Embryonic facial prominence (tissue), 1 donor: ENCODE data around the gene NUDT21.

ENCODE experiments used
- DNase-seq: peaks from one replicate; pipeline ENCODE4 v3.0.0-alpha.2; 2016; ENCODE audit errors: extremely low spot score

Gene NUDT21

DNA sequence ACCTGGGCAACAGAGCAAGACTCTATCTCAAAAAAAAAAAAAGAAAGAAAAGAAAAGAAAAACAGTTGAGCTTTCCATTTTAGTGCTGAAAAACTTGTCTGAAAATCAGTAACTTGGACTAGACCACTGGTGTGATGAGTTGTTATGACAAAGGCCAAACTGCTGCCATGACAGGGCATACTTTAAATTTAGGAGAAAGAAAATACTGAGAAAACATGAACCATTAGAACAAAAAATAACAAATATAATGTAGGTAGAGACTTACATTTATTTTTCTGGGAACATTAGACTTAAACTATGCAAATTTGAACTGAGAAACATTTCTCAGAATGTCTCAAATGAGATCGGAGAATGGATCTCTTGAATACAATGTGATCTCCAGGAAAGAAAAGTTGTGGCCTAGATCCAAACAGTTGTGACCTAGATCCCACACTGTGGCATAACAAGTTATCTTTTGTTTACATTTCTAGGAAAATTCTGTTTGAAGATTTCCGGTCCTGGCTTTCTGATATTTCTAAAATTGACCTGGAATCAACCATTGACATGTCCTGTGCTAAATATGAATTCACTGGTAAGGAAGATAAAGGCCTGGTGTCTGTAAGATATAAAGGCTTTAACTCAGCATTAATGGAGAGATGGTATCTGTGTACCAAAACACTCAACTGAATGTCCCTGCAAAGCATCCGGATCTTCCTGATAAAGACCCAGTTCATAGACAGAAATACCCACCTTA, 11.1 kb upstream of the NUDT21 start:
- DNase-seq: no peak

DNA sequence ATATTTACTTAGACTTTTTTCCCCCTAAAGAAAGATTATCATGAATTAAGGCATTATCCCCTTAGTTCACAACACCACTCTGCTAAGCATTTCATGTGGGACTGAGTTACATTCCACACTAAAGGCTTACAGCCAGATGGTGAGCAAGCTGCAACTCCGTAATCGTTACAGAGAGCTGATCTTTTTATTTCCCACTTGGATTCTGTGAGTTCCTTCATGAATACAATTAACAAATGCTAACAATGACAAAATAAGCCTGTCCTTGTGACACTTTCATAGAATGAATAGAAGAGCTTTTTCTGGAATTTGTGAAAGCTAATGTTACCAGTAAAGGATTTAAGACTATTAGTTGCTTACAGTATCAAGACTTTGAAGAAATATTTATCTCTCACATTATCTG, 9.0 kb upstream of the NUDT21 start:
- DNase-seq: no peak

DNA sequence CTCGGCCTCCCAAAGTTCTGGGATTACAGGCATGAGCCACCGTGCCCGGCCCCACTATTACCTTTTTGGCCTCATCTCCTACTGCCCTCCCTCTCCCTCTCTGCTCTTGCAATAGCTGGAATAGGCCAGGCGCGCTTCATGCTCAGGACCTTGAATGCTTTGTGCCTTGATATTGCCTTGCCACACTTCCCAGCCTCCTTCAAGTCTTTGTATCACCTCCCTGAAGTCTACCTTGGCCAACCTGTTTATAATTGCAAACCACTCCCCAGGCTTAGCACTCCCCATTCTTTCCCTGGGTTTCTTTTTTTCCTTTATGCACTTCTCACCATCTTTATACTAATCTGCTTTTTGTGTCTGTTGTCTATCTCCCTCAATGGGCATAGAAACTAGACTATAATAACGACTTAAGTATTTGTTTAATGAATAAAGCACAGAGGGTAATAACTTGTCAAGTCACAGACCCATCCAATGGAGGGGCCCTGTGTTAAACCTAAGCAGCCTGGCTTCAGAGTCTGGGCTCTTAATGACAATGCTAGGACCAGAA, 6.9 kb upstream of the NUDT21 start:
- no peak for DNase-seq

DNA sequence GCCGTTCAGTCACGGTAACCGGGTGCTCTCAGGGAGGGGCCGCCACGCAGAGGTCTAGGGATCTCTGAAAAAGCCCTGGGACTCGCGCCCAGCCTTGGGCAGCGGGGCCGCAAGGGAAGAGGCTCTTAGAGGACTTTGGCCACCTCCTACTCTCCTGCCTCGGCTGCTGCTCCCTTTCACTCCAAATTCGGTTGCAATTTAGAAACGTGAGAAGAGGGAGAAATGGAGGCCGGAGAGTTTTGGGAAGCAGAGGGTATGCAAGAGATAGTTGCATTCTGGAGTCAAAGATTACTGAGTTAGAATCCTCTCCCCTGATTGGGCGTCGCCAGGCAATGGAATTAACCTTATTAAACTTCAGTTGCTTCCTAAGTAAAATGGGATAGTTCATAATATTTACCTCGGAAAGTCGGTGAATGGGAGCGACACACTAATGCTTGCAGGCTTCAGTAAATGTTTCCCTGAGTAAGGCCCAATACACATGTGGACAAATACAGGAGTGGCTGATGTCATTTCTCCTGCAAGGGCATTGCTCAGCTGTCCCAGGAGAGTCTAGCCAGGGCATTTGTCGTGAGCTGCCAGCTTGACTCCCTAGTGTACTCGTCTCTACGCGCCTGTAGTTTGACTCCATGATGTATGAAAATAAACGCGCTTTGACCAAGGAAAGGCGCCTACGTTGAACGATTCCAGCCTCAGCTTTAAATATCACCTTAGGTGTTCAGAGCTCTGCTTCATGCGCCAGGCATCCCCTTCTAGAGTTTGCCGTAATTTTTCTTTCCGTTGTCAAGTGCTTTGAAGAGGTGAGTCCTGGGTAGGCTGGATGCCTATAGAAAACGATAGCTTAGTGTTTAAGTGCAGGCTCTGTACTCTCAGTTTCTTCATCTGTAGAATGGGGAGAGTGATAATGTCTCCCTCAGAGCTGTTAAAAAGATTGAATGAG, 889 bp upstream of the NUDT21 start:
- no peak for DNase-seq

DNA sequence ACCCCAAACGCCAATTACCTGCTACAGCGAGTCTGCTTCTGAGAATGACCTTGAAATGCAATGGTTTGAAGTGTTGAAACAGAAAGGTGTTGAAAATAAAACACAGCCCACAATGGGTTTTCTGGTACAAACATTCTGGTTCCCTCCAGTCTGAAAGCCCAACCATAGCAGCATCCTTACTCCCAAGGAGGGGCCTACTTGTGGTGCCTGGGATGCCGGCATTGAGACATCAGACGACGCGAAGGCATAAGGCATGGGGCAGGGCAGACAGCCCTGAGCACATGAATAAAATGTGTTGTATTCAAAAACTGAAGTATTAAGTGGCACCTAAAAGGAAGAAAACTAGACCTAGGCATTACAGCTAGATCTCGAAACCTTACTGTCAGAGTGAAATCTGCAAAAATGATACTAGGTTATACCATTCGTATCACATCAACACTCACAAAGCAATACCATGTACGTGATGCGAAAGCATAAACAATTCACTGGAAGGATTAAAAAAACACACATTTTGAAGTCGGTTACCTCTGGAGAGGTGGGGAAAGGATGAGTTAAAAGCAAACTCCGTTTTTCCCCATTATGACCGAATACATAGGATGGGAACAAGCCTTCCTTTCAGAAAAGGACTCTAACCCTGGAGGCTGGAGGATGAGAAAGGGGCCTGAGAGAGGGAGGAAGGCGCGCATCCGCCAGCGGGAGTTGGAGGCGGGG, 702 bp downstream of the NUDT21 start:
- no peak for DNase-seq

DNA sequence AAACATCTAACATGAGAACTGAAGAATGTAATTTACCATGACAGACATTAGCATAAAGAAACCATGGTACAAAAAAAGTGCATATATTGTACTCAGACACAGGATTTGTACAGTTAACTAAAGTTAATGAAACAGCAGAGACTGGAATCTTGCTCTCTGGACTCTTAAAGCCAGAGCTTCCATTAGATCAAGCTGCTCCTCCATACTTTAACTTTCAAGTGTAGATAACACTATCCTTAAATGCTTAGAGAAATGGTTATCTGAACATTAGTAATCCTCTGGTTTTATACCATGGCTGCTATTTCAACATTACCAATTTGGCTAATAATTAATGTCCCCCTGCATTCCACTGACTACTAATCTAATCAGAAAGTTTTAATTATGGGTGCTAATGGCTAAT, 3.1 kb downstream of the NUDT21 start:
- DNase-seq: no peak

DNA sequence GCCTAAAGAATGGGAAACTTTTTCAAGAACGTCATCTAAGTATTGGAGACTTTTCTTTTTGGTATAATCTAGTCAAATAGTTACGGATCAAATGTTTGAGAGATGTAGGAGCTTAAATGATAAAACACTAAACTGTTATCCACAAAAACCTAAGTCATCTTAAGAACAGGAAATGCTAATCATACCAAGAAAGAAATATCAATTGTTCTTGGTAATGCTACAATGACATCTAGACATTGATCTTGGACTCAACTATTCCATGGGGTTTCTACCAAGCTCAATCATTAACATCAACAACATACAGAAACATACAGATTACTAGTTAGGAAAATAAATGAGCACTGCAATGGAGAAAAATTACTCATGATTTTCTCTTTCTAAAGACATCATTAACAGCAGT, 3.8 kb downstream of the NUDT21 start:
- DNase-seq: no peak

DNA sequence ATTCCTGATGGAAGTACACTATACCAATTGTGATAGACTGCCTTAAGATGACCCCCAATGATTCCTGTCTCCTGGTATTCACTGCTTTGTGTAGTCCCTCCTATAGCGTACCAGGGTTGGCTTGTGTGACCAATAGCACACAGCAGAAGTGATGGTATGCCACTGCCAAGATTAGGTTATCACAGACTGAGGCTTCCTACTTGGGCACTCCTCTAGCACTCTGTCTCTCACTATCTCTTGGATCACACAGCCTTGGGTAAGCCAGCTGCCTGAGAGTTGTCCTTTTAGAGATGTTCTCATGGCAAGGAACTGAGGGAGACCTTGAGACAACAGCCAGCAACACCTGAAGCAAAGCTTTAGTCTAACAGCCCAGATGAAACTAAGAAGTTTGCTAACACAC, 13.1 kb downstream of the NUDT21 start:
- no peak for DNase-seq

DNA sequence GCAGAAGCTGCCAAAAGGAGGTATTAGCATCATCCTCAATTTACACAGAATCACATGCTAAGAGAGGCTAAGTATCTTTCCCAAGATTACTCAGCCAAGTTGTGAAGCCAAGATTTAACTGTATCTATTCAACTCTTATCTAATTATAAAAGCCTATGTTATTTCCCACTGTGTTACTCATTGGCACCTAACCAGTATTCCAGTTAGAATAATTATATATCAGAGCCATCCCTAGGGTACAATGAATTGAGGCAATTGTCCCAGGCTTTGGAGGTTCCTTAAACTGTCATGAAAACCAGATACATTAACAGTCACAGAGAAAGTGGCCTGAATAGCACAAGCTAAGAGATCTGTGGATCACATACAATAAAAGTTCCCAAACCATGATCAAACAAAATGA, 14.9 kb downstream of the NUDT21 start:
- no peak for DNase-seq

DNA sequence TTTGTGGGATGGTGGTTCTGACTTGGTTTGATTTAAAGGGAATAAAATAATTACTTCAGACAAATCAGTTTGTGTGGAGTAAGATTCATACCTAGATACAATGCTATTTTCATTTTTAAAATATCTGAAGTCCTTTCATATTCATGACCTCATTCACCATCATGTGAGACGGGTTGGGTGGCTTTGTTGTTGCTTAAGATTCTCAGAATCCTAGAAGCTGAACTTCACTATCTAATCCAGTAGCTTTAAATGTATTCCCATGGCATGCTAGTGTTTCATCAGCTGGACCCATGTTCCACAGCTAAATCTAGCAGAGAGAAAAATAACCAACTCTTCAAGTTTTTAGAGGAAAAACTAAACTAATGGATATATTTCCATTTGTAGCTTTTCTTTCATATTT, 23.0 kb downstream of the NUDT21 start:
- no peak for DNase-seq

DNA sequence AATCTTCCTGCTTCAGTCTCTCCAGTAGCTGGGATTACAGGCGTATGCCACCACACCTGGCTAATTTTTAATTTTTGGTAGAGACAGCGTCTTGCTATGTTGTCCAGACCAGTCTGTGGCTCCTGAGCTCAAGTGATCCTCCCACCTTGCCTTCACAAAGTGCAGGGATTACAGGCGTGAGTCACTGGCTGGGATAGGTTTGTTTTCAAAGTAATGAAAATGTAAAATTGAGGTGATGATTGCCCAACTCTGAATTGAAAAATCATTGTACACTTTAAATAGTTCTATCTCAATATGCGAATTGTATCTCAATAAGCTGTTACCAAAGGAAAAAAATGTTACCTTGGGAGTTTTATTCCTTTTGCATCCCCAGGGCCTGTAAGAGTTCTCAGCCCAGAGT, 24.5 kb downstream of the NUDT21 start:
- DNase-seq: no peak

DNA sequence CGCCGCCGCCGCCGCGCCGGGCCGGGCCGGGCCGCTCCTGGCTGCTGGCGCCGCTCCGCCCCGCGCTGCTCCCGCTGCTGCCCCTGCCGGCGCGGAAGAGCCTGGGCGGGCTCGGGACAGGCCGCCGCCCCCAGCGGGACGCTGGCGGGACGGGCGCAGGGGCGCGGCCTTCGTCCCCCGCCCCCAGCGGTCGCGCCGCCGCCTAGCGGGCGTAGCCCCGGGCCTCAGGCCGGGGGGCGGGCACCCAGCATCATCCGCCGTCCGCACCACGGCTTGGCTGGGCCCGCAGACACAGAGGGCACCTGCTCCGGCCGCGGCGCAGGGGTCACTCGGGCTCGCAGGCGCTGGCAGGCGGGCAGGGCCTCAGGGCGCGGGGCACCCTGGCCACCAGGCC, 25.7 kb downstream of the NUDT21 start, which contains the start of gene AMFR:
Gene AMFR, minus strand, starts transcription at position 107 of the 394 bp plus-strand sequence. CDS start 218 bp downstream, outside the sequence.
- peak; percentile 27 for DNase-seq

DNA sequence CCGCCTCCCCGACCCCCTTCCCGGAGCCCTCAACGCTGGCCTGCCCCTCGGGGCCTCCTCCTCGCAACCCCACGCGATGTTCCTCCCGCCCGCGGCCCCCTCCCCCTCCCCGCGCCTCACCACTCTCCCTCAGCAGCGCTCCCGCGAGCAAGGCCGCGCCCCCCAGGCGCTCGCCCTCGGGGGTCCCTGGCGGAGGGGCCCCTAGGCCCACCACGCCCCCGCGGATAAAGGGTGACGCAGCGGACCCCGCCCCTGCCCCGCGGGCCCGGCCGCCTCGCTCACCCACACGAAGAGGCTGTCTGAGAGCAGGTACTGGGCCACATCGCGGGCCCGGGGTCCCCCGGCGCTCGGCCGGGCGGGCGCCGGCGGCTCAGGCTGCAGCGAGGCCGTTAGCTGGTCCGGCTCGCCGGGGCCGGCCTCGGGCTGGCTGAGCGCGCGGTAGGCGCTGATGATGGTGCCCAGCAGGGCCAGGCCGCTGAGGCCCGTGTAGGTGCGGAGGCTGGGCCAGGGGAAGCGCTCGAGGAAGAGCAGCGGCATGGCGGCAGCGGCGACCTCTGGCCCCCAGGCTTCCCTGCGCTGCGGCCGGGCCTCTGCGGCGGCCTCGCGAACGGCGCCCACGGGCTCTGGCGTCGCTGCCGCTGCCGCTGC, 26.2 kb downstream of the NUDT21 start:
- DNase-seq: no peak

DNA sequence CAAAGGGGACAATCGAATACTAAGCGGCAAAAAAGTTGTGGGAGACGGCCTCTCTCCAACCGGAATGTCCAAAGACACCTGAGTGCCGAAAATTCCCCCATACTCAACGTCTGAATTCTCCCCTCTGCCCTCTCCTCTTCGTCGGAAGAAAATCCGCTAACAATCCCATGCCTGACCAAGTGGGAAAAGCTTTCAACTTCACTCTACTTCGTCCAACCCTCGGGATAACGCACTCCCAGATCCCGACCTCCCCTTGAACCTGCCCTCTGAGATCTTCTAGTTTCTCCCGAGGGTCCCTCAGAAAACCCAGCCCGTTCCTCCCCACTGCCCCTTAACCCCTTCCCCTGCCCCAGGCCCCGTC, 26.7 kb downstream of the NUDT21 start:
- DNase-seq: no peak

DNA sequence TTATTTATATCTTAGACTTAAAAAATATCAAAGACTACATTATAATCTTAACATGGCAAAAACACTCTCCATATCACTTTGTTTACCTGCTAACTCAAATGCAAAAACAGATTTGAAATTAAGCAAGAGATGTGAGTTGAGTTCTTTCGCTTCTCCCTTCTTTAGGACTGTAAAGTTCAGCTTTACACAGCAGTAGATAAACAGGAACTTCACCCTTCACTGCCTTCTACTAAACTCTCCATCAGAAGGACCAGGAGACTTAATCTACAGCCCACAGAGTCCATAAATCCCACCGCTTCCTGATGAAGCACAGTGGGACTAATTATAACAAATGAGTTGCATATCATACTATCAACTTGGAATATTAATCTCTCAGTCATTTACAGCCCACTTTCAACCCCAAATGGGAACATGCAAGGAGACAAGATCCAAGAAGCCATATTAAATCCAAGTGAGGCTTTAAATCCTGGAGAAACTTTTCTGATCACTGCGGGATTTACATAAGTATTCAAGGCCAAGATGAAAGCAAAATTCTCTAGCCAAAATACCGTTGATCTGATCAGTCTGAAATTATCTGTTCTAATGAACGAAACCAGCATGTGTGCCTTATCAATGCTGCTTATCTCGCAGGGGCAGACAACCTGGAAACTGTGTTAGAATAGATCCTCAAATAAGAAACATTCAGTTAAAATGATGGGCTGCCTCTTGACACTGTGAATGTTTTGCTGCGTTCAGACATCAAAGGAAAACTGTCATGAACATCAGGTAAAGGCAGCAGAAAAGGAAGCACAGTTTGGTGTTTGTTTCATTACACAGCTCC, 27.3 kb downstream of the NUDT21 start:
- no peak for DNase-seq

DNA sequence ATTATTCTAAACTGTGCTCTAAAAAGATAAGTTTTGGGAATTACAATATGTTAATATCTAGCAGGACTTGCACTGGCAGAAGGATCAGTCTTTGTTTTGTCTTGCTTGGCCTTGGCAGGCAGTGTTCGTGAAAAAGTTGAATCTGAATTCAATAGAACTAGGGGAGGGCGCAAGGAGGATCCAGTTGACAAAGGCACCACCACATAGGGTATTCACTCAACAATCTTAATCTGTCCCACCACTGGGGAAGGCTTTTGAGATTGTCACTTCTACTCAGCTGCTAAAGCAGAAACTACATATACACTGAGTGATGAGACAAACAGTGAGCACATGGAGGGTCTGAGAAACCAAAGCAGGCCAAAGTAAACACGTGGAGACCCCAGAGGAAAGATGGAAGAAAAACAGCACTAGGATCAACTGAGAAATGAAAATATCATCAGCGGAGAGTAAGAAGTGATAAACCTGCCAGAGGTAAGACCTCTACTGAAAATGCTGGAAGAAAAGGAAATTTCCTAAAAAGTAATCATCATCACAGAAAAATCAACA, 28.2 kb downstream of the NUDT21 start:
- no peak for DNase-seq

DNA sequence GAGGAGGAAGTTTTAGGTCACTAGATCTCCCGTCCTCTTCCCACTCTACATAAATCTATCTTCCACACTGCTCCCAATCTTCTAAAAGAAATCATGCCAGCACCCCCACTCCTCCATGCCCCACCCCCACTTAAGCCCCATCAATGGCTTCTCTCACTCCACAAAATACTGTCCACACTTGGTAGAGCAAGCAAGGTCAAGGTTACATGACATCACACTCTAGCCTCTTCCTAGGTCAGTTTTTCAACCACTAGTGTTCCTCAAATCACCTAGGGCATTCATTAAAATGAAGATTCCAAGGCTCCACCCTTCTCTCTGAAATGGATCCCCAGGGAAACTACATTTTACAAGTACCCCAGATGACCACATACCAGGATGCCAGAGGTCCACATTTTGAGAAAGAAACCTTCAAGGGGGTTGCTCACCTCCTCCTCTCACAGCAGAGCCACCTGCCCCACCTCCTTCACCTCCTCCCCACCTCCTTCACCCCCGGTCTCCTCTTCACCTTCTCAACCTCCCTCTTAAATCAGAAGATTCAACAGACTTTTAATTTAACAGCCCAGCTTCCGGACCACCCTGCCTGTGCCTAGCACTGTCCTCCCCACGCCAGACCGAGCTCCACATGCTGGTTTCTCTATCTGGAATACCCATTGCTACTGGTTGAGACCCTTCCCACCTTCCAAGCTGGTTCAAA, 29.0 kb downstream of the NUDT21 start:
- DNase-seq: no peak

DNA sequence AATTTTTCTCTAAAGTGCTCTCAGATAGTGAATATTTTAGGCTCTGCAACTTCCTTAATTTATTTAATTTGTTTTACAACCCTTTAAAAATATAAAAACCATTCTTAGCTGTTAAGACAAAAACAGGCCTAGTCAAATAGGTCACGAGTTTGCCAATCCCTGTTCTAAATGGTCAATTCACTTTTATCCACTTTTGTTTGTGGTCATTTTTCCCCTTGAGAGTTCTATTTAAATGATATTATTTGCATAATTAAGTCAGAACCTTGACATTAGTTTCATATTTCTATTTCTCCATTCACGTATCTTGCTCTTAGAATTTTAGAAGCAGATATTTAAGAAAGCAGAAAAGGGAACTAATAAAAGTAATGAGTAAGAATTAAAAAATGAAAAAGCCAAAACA, 29.8 kb downstream of the NUDT21 start:
- no peak for DNase-seq

DNA sequence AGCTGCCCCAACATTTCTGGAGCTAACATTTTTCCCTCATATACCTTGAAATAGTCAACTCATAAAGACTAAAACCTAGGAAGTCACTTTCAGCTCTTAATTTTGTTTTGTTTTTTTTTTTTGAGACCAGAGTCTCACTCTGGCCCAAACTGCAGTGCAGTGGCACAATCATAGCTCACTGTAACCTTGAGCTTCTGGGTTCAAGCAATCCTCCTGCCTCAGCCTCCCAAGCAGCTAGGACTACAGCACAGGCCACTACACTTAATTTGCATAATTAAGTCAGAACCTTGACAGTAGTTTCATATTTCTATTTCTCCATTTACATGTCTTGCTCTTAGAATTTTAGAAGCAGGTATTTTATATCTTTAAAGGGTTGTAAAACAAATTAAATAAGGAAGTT, 30.5 kb downstream of the NUDT21 start:
- no peak for DNase-seq
